Endodermal cell (in vitro differentiated cells): ENCODE results near the gene TRMT1L. TPM values are rescaled to one million over a fixed set of nuclear protein-coding genes. Genes with fewer than 3 reads are reported as not detected.

ENCODE experiments used
- DNase-seq: peaks from one replicate; pipeline ENCODE4 v3.0.0-alpha.2; 2017
- H3K27ac ChIP-seq: 2 replicates; pipeline ENCODE4 v1.5.1; 2013; ENCODE audit warnings: mild to moderate bottlenecking, low read depth, low read length, moderate library complexity
- H3K27me3 ChIP-seq: 2 replicates; pipeline ENCODE4 v1.6.1; 2013; ENCODE audit warnings: mild to moderate bottlenecking, low read length, moderate library complexity; ENCODE audit not compliant: insufficient read depth, control insufficient read depth, poor library complexity, severe bottlenecking
- H3K36me3 ChIP-seq: 2 replicates; pipeline ENCODE4 v1.7.0; 2013; ENCODE audit warnings: mild to moderate bottlenecking, low read length, moderate library complexity; ENCODE audit not compliant: control insufficient read depth, insufficient read depth
- H3K4me1 ChIP-seq: one replicate; pipeline ENCODE4 v1.7.0; 2013; ENCODE audit warnings: low read length; ENCODE audit not compliant: control insufficient read depth, insufficient read depth
- H3K4me3 ChIP-seq: 2 replicates; pipeline ENCODE4 v1.5.1; 2013; ENCODE audit warnings: mild to moderate bottlenecking, low read length, moderate library complexity
- H3K9ac ChIP-seq: 2 replicates; pipeline ENCODE4 v1.6.1; 2013; ENCODE audit warnings: mild to moderate bottlenecking, low read length, moderate library complexity; ENCODE audit not compliant: poor library complexity, severe bottlenecking; ENCODE audit errors: extremely low read depth
- H3K9me3 ChIP-seq: 2 replicates; pipeline ENCODE4 v1.6.1; 2013; ENCODE audit warnings: mild to moderate bottlenecking, low read length, moderate library complexity; ENCODE audit not compliant: control insufficient read depth
- H3K27ac Mint-ChIP-seq: 2 replicates; pipeline ENCODE4 v1.8.0; 2020; ENCODE audit warnings: mixed read lengths
- H3K27me3 Mint-ChIP-seq: 2 replicates; pipeline ENCODE4 v1.8.0; 2021; ENCODE audit warnings: mild to moderate bottlenecking, mixed read lengths; ENCODE audit not compliant: insufficient read depth
- H3K36me3 Mint-ChIP-seq: 2 replicates; pipeline ENCODE4 v1.8.0; 2020; ENCODE audit warnings: low read depth, mixed read lengths
- H3K4me1 Mint-ChIP-seq: 2 replicates; pipeline ENCODE4 v1.8.0; 2020; ENCODE audit warnings: mixed read lengths
- H3K4me3 Mint-ChIP-seq: 2 replicates; pipeline ENCODE4 v1.8.0; 2020; ENCODE audit warnings: mild to moderate bottlenecking, moderate library complexity, mixed read lengths
- H3K9me3 Mint-ChIP-seq: 2 replicates; pipeline ENCODE4 v1.8.0; 2020; ENCODE audit warnings: mild to moderate bottlenecking, mixed read lengths
- CTCF ChIP-seq: fragments of 200-600 bp; sonication (generic); conservative IDR thresholded peaks from 2 replicates; pipeline ENCODE4 v1.5.0; 2021; ENCODE audit warnings: antibody characterized with exemption, mild to moderate bottlenecking
- WGBS, 2 experiments: methylation state at CpG; one replicate each; pipeline versions ENCODE4 v1.1.5 to v1.1.7; 2013; ENCODE audit warnings: missing lambda C conversion rate in 2 of 2, mixed read lengths in 1 of 2; ENCODE audit not compliant: insufficient coverage in 1 of 2, insufficient read length in 1 of 2; 5-methylcytosine and 5-hydroxymethylcytosine counted together
- total RNA-seq, 2 donors: library from RNA; stranded (reverse); fragmentation: NEBNext Ultra II Directional in 1 of 2; extraction: Animal tissue kit (Norgen Biotek cat#: 25700) in 1 of 2; gene quantifications; 2 replicates in 1 of 2; 3 replicates in 1 of 2; pipeline ENCODE4 v1.2.1, GENCODE V29; 2021

TRMT1L gene
- total RNA-seq, 2 donors from 2014 or later = 23.8 to 33.4 TPM

GRCh38 chr1:185144233-185144632 is 12.5 kb downstream of the TRMT1L start:
- Histone ChIP-seq H3K27me3 (no peaks in the 10 kb centered on the region), H3K4me3 (no peak overlapping the region), H3K4me1 (no peaks in the 10 kb centered on the region), H3K9ac (no peak overlapping the region), H3K9me3 (no peaks in the 10 kb centered on the region), H3K27ac (no peak overlapping the region), H3K36me3 (peaks cover 44% of the 10 kb centered on the region)
- Mint-ChIP-seq H3K36me3 (peaks cover 27% of the 10 kb centered on the region), H3K27me3 (no peaks in the 10 kb centered on the region), H3K9me3 (no peaks in the 10 kb centered on the region), H3K4me1 (no peaks in the 10 kb centered on the region), H3K4me3 (no peak overlapping the region), H3K27ac (no peak overlapping the region)
- DNase-seq = no peak
- TF ChIP-seq CTCF = no peak

GRCh38 chr1:185139246-185139645 is 17.5 kb downstream of the TRMT1L start:
- H3K36me3 ChIP-seq = peaks cover 51% of the 10 kb centered on the region
- no peak overlapping the region for H3K27ac ChIP-seq
- no peak overlapping the region for H3K4me3 ChIP-seq
- H3K4me1 Mint-ChIP-seq = no peaks in the 10 kb centered on the region
- H3K9me3 Mint-ChIP-seq = no peaks in the 10 kb centered on the region
- H3K27me3 ChIP-seq = no peaks in the 10 kb centered on the region
- no peak overlapping the region for H3K9ac ChIP-seq
- peaks cover 40% of the 10 kb centered on the region for H3K36me3 Mint-ChIP-seq
- H3K27ac Mint-ChIP-seq = no peak overlapping the region
- WGBS, 2 experiments = 93 to 98% methylated on average over 4 of the region's 4 CpGs
- H3K27me3 Mint-ChIP-seq = no peaks in the 10 kb centered on the region
- TF ChIP-seq CTCF = no peak
- no peaks in the 10 kb centered on the region for H3K4me1 ChIP-seq
- H3K4me3 Mint-ChIP-seq = no peak overlapping the region
- no peak for DNase-seq
- H3K9me3 ChIP-seq = no peaks in the 10 kb centered on the region

GRCh38 chr1:185137896-185138545 is 18.7 kb downstream of the TRMT1L start:
- Histone ChIP-seq H3K9me3 (peaks cover 4% of the 10 kb centered on the region), H3K36me3 (peaks cover 54% of the 10 kb centered on the region), H3K27me3 (no peaks in the 10 kb centered on the region), H3K4me1 (no peaks in the 10 kb centered on the region), H3K27ac (no peak overlapping the region), H3K9ac (no peak overlapping the region), H3K4me3 (no peak overlapping the region)
- Mint-ChIP-seq H3K36me3 (peaks cover 50% of the 10 kb centered on the region), H3K27me3 (no peaks in the 10 kb centered on the region), H3K27ac (no peak overlapping the region), H3K4me3 (no peak overlapping the region), H3K4me1 (no peaks in the 10 kb centered on the region), H3K9me3 (peaks cover 5% of the 10 kb centered on the region)
- TF ChIP-seq CTCF = no peak
- 95 to 100% methylated on average over 1 of the region's 1 CpG for WGBS, 2 experiments
- DNase-seq = no peak
